Neural crest cell (in vitro differentiated cells): Measurements from ENCODE around the gene SORCS3. TPM values are rescaled to one million over a fixed set of nuclear protein-coding genes. Genes with fewer than 3 reads are reported as not detected.

Experiments
- DNase-seq: peaks from one replicate; pipeline ENCODE4 v3.0.0; 2021; ENCODE audit warnings: low read depth, mixed read lengths, low spot score
- H3K27ac Mint-ChIP-seq: one replicate; pipeline ENCODE4 v1.8.0; 2021; ENCODE audit warnings: mild to moderate bottlenecking, mixed read lengths; ENCODE audit not compliant: unreplicated experiment
- H3K27me3 Mint-ChIP-seq: 2 replicates; pipeline ENCODE4 v1.8.0; 2021; ENCODE audit warnings: low read depth, mild to moderate bottlenecking, mixed read lengths
- H3K36me3 Mint-ChIP-seq: 2 replicates; pipeline ENCODE4 v1.8.0; 2021; ENCODE audit warnings: low read depth, mild to moderate bottlenecking, mixed read lengths
- H3K4me1 Mint-ChIP-seq: 2 replicates; pipeline ENCODE4 v1.8.0; 2021; ENCODE audit warnings: mixed read lengths
- H3K4me3 Mint-ChIP-seq: one replicate; pipeline ENCODE4 v1.8.0; 2021; ENCODE audit warnings: mild to moderate bottlenecking, mixed read lengths
- H3K9me3 Mint-ChIP-seq: 2 replicates; pipeline ENCODE4 v1.8.0; 2021; ENCODE audit warnings: mixed read lengths
- CTCF ChIP-seq: fragments of 200-600 bp; sonication (generic); conservative IDR thresholded peaks from 2 replicates; pipeline ENCODE4 v1.5.0; 2021; ENCODE audit warnings: antibody characterized with exemption, mild to moderate bottlenecking
- total RNA-seq: library from RNA; stranded (reverse); gene quantifications from 2 replicates; pipeline ENCODE4 v1.2.1, GENCODE V29; 2021

Gene SORCS3
- total RNA-seq, 1 donor from 2014 or later = 3.3 TPM

- Mint-ChIP-seq H3K36me3 (peaks cover 9% of the 10 kb centered on the region), H3K4me3 (peak overlapping the region; percentile 89), H3K27ac (no peak overlapping the region), H3K4me1 (peaks cover 20% of the 10 kb centered on the region), H3K27me3 (peaks cover 92% of the 10 kb centered on the region), H3K9me3 (no peaks in the 10 kb centered on the region)
- TF ChIP-seq CTCF = peak; percentile 28
- peak; percentile 20 for DNase-seq
These were observed 527 bp upstream of the SORCS3 start for GRCh38 chr10:104640339-104641186.

GRCh38 chr10:104641937-104642657 is 1.0 kb downstream of the SORCS3 start:
- peak; percentile 15 for DNase-seq
- Mint-ChIP-seq H3K4me3 (peak overlapping the region; percentile 88), H3K27ac (no peak overlapping the region), H3K9me3 (no peaks in the 10 kb centered on the region), H3K36me3 (peaks cover 7% of the 10 kb centered on the region), H3K27me3 (peaks cover 91% of the 10 kb centered on the region), H3K4me1 (peaks cover 20% of the 10 kb centered on the region)
- TF ChIP-seq CTCF = no peak

GRCh38 chr10:104642658-104643302 is 1.7 kb downstream of the SORCS3 start:
- H3K36me3 Mint-ChIP-seq = peaks cover 4% of the 10 kb centered on the region
- peak; percentile 73 for TF ChIP-seq CTCF
- H3K27me3 Mint-ChIP-seq = peaks cover 91% of the 10 kb centered on the region
- no peaks in the 10 kb centered on the region for H3K9me3 Mint-ChIP-seq
- H3K4me1 Mint-ChIP-seq = peaks cover 19% of the 10 kb centered on the region
- peak overlapping the region; percentile 85 for H3K4me3 Mint-ChIP-seq
- DNase-seq = peak; percentile 81
- no peak overlapping the region for H3K27ac Mint-ChIP-seq

GRCh38 chr10:104643303-104643663 is 2.2 kb downstream of the SORCS3 start:
- Mint-ChIP-seq H3K4me1 (peaks cover 15% of the 10 kb centered on the region), H3K27ac (no peak overlapping the region), H3K27me3 (peaks cover 90% of the 10 kb centered on the region), H3K36me3 (peaks cover 3% of the 10 kb centered on the region), H3K4me3 (peak overlapping the region; percentile 85), H3K9me3 (no peaks in the 10 kb centered on the region)
- no peak for TF ChIP-seq CTCF
- DNase-seq = no peak

- TF ChIP-seq CTCF = no peak
- H3K4me1 Mint-ChIP-seq = peaks cover 9% of the 10 kb centered on the region
- H3K36me3 Mint-ChIP-seq = peaks cover 3% of the 10 kb centered on the region
- DNase-seq = no peak
- no peaks in the 10 kb centered on the region for H3K9me3 Mint-ChIP-seq
- H3K4me3 Mint-ChIP-seq = peak overlapping the region; percentile 4
- H3K27ac Mint-ChIP-seq = peak overlapping the region; percentile 24
- H3K27me3 Mint-ChIP-seq = peaks cover 69% of the 10 kb centered on the region
These were observed 5.1 kb downstream of the SORCS3 start for GRCh38 chr10:104646146-104646545.
